ENCODE measurements around the gene SSR4. TPM values are rescaled to one million over a fixed set of nuclear protein-coding genes. Genes with fewer than 3 reads are reported as not detected.

Gene SSR4
- total RNA-seq, 1 donor from 2014 or later: 140 TPM

GRCh38 chrX:153821066-153821465, 26.6 kb downstream of the SSR4 start:
- intact Hi-C loops (cut with DNase I): no loop called here
- no peak for DNase-seq (ENCODE audit: low spot score)

- intact Hi-C loops (cut with DNase I): no loop called here
- no peak for DNase-seq (ENCODE audit: low spot score)
Measured at GRCh38 chrX:153824348-153824747, 29.9 kb downstream of the SSR4 start.

- DNase-seq (ENCODE audit: low spot score): no peak
- intact Hi-C loops (cut with DNase I): no loop called here
Measured at GRCh38 chrX:153825042-153825441, 30.6 kb downstream of the SSR4 start.

- no peak for DNase-seq (ENCODE audit: low spot score)
- intact Hi-C loops (cut with DNase I): no loop called here
Measured at GRCh38 chrX:153827016-153827415, 32.5 kb downstream of the SSR4 start.

- intact Hi-C loops (cut with DNase I): no loop called here
- no peak for DNase-seq (ENCODE audit: low spot score)
Measured at GRCh38 chrX:153827903-153828302, 33.4 kb downstream of the SSR4 start.

- DNase-seq (ENCODE audit: low spot score): no peak
- intact Hi-C loops (cut with DNase I): no loop called here
Measured at GRCh38 chrX:153828308-153828707, 33.8 kb downstream of the SSR4 start.

GRCh38 chrX:153828723-153829548, 34.5 kb downstream of the SSR4 start:
- no peak for DNase-seq (ENCODE audit: low spot score)

GRCh38 chrX:153829549-153829798, 35.0 kb downstream of the SSR4 start:
- intact Hi-C loops (cut with DNase I): no loop called here
- DNase-seq (ENCODE audit: low spot score): no peak

More at GRCh38 chrX:153828723-153829548, 34.5 kb downstream of the SSR4 start:
- intact Hi-C loops (cut with DNase I): no loop called here

DNA sequence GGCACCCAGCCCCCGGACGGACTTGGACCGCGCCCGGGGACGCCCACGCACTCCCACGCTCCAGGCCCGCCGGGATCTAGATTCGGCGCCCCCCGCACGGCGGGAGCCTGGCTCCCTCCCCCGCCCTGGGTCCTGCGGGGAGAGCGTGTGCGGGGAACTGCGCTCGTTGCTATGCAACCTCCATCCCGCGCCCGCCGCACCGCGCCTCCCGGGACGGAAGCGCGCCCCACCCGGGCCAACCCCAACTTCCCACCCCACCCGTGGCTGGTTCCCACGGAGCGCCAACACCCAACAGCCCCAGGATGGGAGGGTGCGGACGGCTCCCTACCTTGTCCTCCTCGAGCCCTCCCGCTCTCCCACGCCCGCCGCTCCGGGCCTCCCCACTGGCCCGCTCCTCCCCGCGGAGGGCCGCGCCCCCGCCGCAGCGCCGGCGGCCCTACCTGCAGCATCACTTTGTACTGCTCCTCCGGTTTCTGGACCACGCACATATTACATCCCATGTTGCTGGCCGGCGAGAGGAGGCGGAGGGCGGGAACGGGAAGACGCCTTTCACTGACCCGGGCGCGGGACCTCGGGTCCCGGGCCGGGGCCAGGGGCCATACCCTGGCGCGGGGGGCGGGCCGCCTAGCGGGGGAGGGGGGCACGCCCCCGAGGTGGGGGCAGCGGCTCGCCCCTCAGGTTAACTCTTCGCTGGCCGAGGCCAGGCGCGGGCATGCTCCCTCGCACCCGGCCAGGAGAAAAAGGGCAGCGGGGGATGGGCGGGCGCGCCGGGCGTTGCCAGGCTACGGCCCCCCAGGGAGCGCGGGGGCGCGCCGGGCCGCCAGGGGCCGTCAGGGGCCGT, 35.6 kb downstream of the SSR4 start, which contains the start of gene PDZD4:
Gene PDZD4 (minus strand): TSS at position 746 of the 841 bp plus-strand sequence. CDS start 246 bp downstream, at position 500.
- no peak for DNase-seq (ENCODE audit: low spot score)
- intact Hi-C loops (cut with DNase I): no loop called here

- DNase-seq (ENCODE audit: low spot score): no peak
- intact Hi-C loops (cut with DNase I): no loop called here
Measured at GRCh38 chrX:153830640-153831428, 36.4 kb downstream of the SSR4 start.

GRCh38 chrX:153831429-153832150, 37.1 kb downstream of the SSR4 start:
- DNase-seq (ENCODE audit: low spot score): no peak
- intact Hi-C loops (cut with DNase I): no loop called here

DNA sequence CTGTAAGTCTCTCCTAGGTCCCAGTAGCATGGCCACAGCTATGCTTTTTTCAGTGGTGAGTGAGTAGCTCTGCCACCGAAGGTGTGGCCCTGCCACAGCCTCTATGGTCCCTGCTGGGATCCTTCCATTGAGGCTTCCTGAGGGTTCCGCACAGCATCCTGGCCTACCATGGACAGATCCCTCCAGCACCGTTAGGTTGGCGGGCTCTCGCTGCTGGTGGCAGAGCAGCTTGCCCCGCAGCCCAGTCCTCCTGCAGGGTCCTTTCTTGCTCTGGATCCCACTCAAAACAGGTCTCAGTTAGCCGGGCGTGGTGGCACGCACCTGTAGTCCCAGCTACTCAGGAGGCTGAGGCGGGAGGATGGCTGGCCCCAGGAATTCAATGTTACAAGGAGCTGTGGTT, 38.3 kb downstream of the SSR4 start:
- no peak for DNase-seq (ENCODE audit: low spot score)
- intact Hi-C loops (cut with DNase I): no loop called here

- intact Hi-C loops (cut with DNase I): no loop called here
- DNase-seq (ENCODE audit: low spot score): no peak
Measured at GRCh38 chrX:153836921-153837320, 42.5 kb downstream of the SSR4 start.

DNA sequence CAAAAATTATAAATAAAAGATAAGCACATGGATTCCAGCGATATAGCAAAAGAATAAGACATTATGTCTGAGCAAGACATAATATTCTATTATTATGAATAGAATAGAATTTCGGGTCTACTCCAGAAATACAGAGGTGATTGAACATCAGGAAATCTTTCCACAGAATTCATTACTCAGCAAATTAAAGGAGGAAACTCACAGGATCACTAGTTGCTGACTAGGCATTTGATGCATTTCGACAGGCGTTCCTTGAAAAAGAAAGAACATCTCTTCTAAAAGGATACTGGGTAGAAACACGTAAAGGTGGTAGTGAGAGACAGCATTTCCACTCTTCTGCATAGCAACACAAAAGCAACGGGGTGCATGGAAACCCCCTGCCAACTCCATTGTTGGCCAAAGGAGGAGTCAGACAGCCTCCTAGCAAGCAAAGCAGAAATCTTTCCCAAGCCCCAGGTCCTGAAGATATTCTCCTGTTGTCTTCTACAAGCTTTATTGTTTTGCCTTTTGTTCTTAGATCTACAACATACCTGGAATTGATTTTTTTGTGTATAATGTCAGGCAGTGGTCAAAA, 50.1 kb downstream of the SSR4 start:
- intact Hi-C loops (cut with DNase I): no loop called here

DNA sequence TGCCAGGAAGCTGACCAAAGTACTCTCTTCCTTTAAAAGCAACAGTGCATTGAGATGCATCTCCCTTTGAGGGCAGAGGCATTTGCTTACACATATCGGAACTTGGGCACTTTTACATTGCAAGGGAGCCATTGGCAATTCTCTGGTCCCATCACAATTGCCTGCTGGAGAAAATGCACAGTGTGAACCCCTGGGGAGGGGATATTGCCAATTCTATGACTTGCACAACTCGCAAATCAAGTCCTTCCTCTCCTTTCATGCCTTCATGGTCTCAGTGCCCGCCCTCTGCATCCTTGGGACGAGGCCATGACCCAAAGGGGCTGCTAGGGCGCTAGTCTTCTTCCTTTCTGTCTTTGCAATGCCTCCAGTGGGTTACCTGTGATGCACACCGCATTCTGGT, 50.7 kb downstream of the SSR4 start:
- intact Hi-C loops (cut with DNase I): no loop called here
- no peak for DNase-seq (ENCODE audit: low spot score)

More for the DNA sequence above, 50.1 kb downstream of the SSR4 start:
- no peak for DNase-seq (ENCODE audit: low spot score)

DNA sequence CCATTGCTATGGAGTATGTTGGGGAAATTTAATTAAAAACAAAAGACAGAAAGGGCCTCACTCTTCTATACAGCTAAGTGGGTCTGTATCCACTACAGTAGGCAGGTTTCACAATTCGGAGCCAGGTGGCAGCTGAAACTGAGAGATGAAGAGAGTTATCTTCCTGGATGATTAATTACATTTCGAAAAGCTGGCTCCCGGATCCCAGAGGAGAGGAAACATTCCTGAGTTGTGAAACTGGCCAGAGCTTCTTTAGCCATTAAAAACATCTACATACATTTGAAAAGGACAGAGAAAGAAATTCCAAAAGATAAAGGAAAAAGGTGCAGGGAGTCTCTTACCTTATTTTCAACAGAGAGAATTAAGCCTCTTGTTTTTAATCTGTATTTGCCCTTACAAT, 51.4 kb downstream of the SSR4 start:
- DNase-seq (ENCODE audit: low spot score): no peak
- intact Hi-C loops (cut with DNase I): no loop called here
